CD4-positive, alpha-beta memory T cell (primary cell): ENCODE data around the gene KRT15. TPM values are rescaled to one million over a fixed set of nuclear protein-coding genes. Genes with fewer than 3 reads are reported as not detected.

Experiments used
- CTCF ChIA-PET: fragments of 350-600 bp; sonication (Branson Sonifier 250); formaldehyde crosslinking; loops from one replicate; lab custom pipeline; 2021; ENCODE audit warnings: inconsistent platforms; ENCODE audit not compliant: partially characterized antibody; lab: Charles Lee
- POLR2A ChIA-PET: fragments of 350-600 bp; sonication (Branson Sonifier 250); formaldehyde crosslinking; loops from one replicate; lab custom pipeline; 2021; ENCODE audit not compliant: partially characterized antibody; lab: Charles Lee
- DNase-seq, 5 donors: peaks; one replicate each; pipeline versions ENCODE4 v3.0.0 to v3.0.0-alpha.2; 2020 to 2022; ENCODE audit warnings: mixed read lengths in 1 of 5
- H3K27ac ChIP-seq: one replicate; pipeline ENCODE4 v1.7.0; 2013; ENCODE audit warnings: low read depth, low read length
- H3K27me3 ChIP-seq: 2 replicates; pipeline ENCODE4 v1.7.0; 2013; ENCODE audit warnings: mild to moderate bottlenecking, low read length, moderate library complexity; ENCODE audit not compliant: insufficient read depth
- H3K36me3 ChIP-seq: 2 replicates; pipeline ENCODE4 v1.7.0; 2013; ENCODE audit warnings: mild to moderate bottlenecking, low read length, moderate library complexity; ENCODE audit not compliant: insufficient read depth
- H3K4me1 ChIP-seq: 2 replicates; pipeline ENCODE4 v1.7.0; 2013; ENCODE audit warnings: mild to moderate bottlenecking, low read length, moderate library complexity; ENCODE audit not compliant: insufficient read depth
- H3K4me3 ChIP-seq, 2 donors: one replicate each; pipeline ENCODE4 v1.7.0; 2013; ENCODE audit warnings: low read length in 2 of 2, mild to moderate bottlenecking in 1 of 2
- H3K9me3 ChIP-seq, 2 donors: one replicate each; pipeline ENCODE4 v1.7.0; 2013; ENCODE audit warnings: low read length in 2 of 2, control low read depth in 1 of 2; ENCODE audit not compliant: control insufficient read depth in 1 of 2
- H3K27ac Mint-ChIP-seq, 7 donors: one replicate each; pipeline ENCODE4 v1.8.0; 2020 to 2021; ENCODE audit warnings: mixed read lengths in 7 of 7, mild to moderate bottlenecking in 6 of 7, inconsistent platforms in 3 of 7, moderate library complexity in 3 of 7
- H3K27me3 Mint-ChIP-seq, 2 donors: one replicate each; pipeline ENCODE4 v1.8.0; 2020 to 2021; ENCODE audit warnings: mixed read lengths in 2 of 2
- H3K36me3 Mint-ChIP-seq, 2 donors: one replicate each; pipeline ENCODE4 v1.8.0; 2020 to 2021; ENCODE audit warnings: mixed read lengths in 2 of 2, inconsistent platforms in 1 of 2, mild to moderate bottlenecking in 1 of 2
- H3K4me1 Mint-ChIP-seq, 4 donors: one replicate each; pipeline ENCODE4 v1.8.0; 2020 to 2021; ENCODE audit warnings: mixed read lengths in 4 of 4, mild to moderate bottlenecking in 1 of 4
- H3K4me3 Mint-ChIP-seq, 8 donors: one replicate each; pipeline ENCODE4 v1.8.0; 2020 to 2021; ENCODE audit warnings: mixed read lengths in 8 of 8, mild to moderate bottlenecking in 7 of 8, moderate library complexity in 6 of 8, inconsistent platforms in 3 of 8
- H3K9me3 Mint-ChIP-seq, 8 donors: one replicate each; pipeline ENCODE4 v1.8.0; 2020 to 2021; ENCODE audit warnings: mixed read lengths in 8 of 8, mild to moderate bottlenecking in 5 of 8, inconsistent platforms in 3 of 8, moderate library complexity in 1 of 8
- intact Hi-C: fragments of 100-400 bp; cut with micrococcal nuclease; formaldehyde crosslinking; loops from one replicate; pipeline ENCODE4 v1.15.1; 2023
- polyA plus RNA-seq, 2 donors: library from polyadenylated mRNA; unstranded; fragments of 300-500 nt; fragmentation: Illumina TruSeq; gene quantifications; one replicate each; pipeline ENCODE4 v1.2.3, GENCODE V29; 2021
- total RNA-seq, 2 experiments: library from RNA; stranded (reverse); gene quantifications; one replicate each; pipeline ENCODE4 v1.2.3, GENCODE V29; 2021

The KRT15 gene
- total and polyA plus RNA-seq, 4 experiments from 2014 or later, result not detected

DNA sequence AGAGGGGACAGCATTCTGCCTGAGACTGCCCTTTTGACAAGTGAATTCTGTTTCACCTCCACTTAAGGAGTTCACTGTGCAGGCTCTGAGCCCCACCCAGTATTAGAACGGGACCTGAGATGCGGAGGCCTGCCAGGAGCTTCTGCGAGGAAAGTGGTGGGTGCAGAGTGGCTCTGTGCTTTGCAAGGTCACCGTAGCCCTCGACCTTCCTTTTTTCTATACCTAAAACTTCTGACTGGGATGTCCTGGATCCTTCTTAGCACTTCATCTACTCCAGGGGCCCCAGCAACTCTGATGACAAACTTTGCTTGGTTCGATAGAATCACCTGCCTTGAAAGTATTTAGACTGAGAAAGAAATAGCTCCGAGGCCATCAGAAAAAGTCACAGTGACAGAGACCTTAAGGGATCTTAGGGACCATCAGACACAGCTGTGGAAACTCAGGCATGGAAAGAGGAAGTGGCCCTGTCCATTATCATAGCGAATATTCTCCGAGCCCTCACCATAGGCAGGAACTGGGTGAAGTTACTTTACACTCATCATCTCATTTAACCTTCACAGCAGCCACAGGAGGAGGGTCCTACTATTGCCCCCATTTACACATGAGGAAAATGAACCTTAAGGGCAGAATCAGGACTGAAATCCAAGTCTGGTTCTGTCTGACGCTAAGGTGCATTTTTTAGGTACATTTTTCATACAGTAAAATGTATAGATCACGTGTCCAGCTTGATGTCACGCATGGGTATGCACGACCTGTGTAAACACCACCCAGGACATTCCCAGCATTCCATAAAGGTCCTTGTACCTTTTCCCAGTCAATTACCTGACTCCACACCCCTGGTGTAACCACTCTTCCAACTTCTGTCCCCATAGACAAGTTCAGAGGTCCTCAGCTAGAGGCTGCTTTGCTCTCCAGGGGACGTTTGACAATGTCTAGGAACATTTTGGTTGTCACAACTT, 12.6 kb downstream of the KRT15 start:
- DNase-seq, result no peak
- H3K27ac Mint-ChIP-seq, result peak overlapping the region in 3 of 7 donors; percentile 13 to 48 (median 24)
- POLR2A ChIA-PET, result no interaction called here

DNA sequence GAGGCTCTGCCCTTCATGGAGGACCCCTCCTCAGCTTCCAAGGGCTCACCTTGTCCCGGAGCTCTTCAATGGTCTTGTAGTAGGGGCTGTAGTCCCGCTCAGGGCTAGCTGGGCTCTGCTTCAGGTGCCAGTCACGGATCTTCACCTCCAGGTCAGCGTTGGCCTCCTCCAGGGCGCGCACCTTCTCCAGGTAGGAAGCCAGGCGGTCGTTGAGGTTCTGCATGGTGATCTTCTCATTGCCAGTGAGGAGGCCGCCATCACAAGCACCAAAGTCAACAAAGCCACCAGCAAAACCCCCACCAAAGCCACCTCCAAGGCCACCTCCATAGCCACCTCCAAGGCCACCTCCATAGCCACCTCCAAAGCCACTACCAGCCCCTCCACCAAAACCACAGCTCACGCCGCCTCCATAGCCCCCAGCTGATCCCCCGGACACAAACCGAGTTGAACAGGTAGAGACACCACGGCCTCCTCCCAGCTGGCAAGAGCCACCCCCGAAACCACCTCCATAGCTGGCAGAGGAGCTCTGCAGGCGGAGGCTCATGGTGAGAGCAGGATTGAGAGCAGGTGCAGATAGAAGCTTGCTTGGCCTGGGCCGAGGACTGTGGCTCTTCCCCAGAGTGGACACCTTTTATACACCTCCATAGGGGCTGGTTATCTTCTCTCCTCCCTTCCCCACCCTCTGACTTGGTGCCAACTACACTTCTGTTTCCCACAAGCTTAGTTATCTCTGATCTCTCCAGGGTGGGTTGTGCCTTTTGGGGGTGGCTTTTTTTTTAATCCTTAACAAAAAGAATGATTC, 13.5 kb downstream of the KRT15 start, which contains the start of gene KRT13:
Gene KRT13, minus strand, starts transcription at position 606 of the 802 bp plus-strand sequence. Its CDS starts 62 bp downstream, at position 544.
- intact Hi-C loops, result no loop called here
- DNase-seq, result no peak
- no peaks in the 10 kb centered on the region for H3K9me3 ChIP-seq
- no peaks in the 10 kb centered on the region for H3K27me3 Mint-ChIP-seq
- ChIA-PET CTCF (interaction anchor here (1.7 kb wide), 1 partner anchor 44 kb away, joined by 6 read pairs; no protein-coding TSS in a partner anchor), POLR2A (no interaction called here)
- H3K27ac ChIP-seq, result no peak within 1 kb of the TSS
- peak within 1 kb of the TSS in 1 of 7 donors; percentile 48 for H3K27ac Mint-ChIP-seq
- H3K4me3 Mint-ChIP-seq, result no peak within 1 kb of the TSS
- no peaks in the 10 kb centered on the region for H3K27me3 ChIP-seq
- H3K4me1 Mint-ChIP-seq, result peaks cover 0 to 1% (median 0%) of the 10 kb centered on the region in 4 donors
- H3K36me3 ChIP-seq, result no peaks in the 10 kb centered on the region
- H3K4me3 ChIP-seq, result no peak within 1 kb of the TSS
- H3K36me3 Mint-ChIP-seq, result no peaks in the 10 kb centered on the region
- no peaks in the 10 kb centered on the region for H3K9me3 Mint-ChIP-seq
- no peaks in the 10 kb centered on the region for H3K4me1 ChIP-seq

More for the DNA sequence above, 12.6 kb downstream of the KRT15 start:
- H3K4me1 Mint-ChIP-seq, result no peaks in the 10 kb centered on the region
- H3K9me3 Mint-ChIP-seq, result no peaks in the 10 kb centered on the region
- intact Hi-C loops, result no loop called here
- no peak overlapping the region for H3K27ac ChIP-seq
- H3K4me1 ChIP-seq, result no peaks in the 10 kb centered on the region
- no peaks in the 10 kb centered on the region for H3K27me3 ChIP-seq
- H3K4me3 ChIP-seq, result no peak overlapping the region
- no peak overlapping the region for H3K4me3 Mint-ChIP-seq
- no peaks in the 10 kb centered on the region for H3K36me3 Mint-ChIP-seq
- CTCF ChIA-PET, result interaction anchor here (1.7 kb wide), 1 partner anchor 43 kb away, joined by 6 read pairs; no protein-coding TSS in a partner anchor
- H3K27me3 Mint-ChIP-seq, result no peaks in the 10 kb centered on the region
- no peaks in the 10 kb centered on the region for H3K36me3 ChIP-seq
- H3K9me3 ChIP-seq, result no peaks in the 10 kb centered on the region

DNA sequence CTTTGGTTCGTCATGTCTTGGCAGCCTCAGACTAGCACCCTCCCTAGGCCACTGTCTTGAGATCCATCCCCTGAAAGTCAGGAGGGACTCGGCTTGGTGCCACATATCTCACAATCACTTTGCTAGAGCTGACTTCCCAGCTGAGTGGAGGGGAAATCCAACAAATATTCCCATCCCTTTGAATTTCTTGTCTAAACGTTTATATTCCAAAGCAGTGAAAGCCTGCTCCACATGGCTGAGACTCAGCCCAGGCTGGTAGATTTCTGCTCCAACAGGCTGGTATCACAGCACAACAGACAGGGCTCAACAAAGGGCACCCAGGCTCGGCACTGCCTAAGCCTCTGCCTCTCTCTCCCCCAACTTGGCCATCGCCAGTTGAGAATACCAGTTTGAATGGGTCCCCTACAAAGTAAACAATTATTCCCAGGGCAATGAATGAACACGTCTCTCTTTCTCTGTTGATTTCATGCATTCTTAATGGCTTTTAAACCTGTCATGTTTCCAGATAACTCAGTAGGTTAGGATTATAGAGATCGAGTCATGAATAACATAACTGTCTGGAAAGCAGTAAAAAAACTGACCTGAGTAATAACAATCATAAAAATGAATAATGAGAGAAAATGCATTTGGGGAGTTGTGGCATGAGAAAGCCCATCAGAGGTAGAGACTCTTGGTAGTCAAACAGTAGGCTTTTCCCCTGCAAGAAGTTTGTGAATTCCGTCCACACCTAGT, 14.3 kb downstream of the KRT15 start:
- H3K27ac ChIP-seq, result no peak overlapping the region
- H3K4me3 ChIP-seq, result no peak overlapping the region
- ChIA-PET POLR2A (no interaction called here), CTCF (no interaction called here)
- H3K36me3 ChIP-seq, result no peaks in the 10 kb centered on the region
- no peaks in the 10 kb centered on the region for H3K4me1 ChIP-seq
- Mint-ChIP-seq H3K36me3 (no peaks in the 10 kb centered on the region), H3K4me1 (peaks cover 0 to 1% (median 0%) of the 10 kb centered on the region in 4 donors), H3K27me3 (no peaks in the 10 kb centered on the region), H3K27ac (no peak overlapping the region), H3K9me3 (no peaks in the 10 kb centered on the region), H3K4me3 (no peak overlapping the region)
- H3K9me3 ChIP-seq, result no peaks in the 10 kb centered on the region
- H3K27me3 ChIP-seq, result no peaks in the 10 kb centered on the region
- DNase-seq, result no peak
- intact Hi-C loops, result no loop called here

DNA sequence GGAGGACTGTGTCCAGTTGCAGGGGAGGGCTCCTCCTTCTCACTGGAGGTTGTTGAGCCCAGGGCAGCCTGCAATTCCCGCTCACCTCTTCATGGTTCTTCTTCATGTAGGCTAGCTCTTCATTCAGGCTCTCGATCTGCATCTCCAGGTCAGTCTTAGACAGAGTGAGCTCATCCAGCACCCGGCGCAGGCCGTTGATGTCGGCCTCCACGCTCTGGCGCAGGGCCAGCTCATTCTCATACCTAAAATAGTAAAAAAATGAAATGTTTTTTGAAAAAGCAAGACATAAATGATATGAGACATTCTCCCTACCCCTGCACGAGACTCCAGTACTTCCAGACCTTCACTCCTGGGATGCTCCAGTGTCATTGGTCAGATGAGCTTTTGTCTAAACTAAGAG, 15.5 kb downstream of the KRT15 start:
- CTCF ChIA-PET, result no interaction called here
- Histone ChIP-seq H3K9me3 (no peaks in the 10 kb centered on the region), H3K27me3 (no peaks in the 10 kb centered on the region), H3K36me3 (no peaks in the 10 kb centered on the region), H3K4me1 (no peaks in the 10 kb centered on the region), H3K4me3 (no peak overlapping the region), H3K27ac (no peak overlapping the region)
- POLR2A ChIA-PET, result no interaction called here
- H3K4me1 Mint-ChIP-seq, result peaks cover 0 to 7% (median 2%) of the 10 kb centered on the region in 4 donors
- H3K9me3 Mint-ChIP-seq, result no peaks in the 10 kb centered on the region
- intact Hi-C loops, result no loop called here
- H3K27me3 Mint-ChIP-seq, result no peaks in the 10 kb centered on the region
- no peak for DNase-seq
- no peak overlapping the region for H3K4me3 Mint-ChIP-seq
- H3K36me3 Mint-ChIP-seq, result no peaks in the 10 kb centered on the region
- peak overlapping the region in 1 of 7 donors; percentile 76 for H3K27ac Mint-ChIP-seq

DNA sequence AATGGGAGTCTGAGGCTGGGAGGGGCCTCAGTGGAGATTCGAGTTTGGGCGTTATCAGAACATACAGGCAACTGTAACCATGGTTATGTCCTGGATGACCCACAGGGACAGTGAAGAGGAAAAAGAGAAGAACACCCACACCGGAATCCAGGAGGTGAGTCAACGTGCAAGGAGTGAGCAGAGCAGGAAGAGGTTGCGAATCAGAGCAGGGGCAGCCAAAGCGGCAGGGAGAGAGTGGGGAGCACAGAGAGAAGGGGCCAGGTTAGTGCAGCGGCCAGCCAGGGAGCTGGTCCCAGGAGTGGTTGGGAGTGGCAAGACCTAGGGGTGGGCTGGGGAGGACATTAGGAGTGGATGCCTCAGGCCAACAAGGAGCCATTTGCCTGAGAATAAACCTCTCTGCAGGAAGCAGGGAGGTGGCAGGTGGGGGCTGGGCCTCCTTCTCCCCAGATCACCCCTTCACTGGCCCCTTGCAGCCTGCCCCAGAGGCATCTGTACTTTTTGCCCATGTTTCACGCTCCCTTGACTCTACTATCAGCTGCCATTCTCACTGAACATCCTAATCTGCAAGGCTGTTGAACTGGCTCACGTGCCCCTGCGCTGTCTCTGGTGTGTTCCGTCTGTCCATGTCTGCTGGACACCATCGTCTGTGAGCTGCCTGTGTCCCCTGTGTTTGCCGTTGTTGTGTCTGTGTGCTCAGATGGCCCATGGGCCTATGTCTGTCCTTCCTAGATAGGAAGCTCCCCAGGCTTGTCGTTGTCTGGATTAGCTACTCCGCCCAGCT, 18.4 kb downstream of the KRT15 start:
- Mint-ChIP-seq H3K36me3 (no peaks in the 10 kb centered on the region), H3K27ac (peak overlapping the region in 4 of 7 donors; percentile 8 to 67 (median 28)), H3K4me3 (no peak overlapping the region), H3K4me1 (peaks cover 4 to 23% (median 11%) of the 10 kb centered on the region in 4 donors), H3K27me3 (no peaks in the 10 kb centered on the region), H3K9me3 (no peaks in the 10 kb centered on the region)
- no peak for DNase-seq
- no peak overlapping the region for H3K4me3 ChIP-seq
- peaks cover 11% of the 10 kb centered on the region for H3K4me1 ChIP-seq
- no peak overlapping the region for H3K27ac ChIP-seq
- POLR2A ChIA-PET, result no interaction called here
- H3K9me3 ChIP-seq, result no peaks in the 10 kb centered on the region
- CTCF ChIA-PET, result interaction anchor here (0.6 kb wide), 1 partner anchor 593 kb away, joined by 3 read pairs; no protein-coding TSS in a partner anchor
- no peaks in the 10 kb centered on the region for H3K27me3 ChIP-seq
- intact Hi-C loops, result no loop called here
- no peaks in the 10 kb centered on the region for H3K36me3 ChIP-seq

DNA sequence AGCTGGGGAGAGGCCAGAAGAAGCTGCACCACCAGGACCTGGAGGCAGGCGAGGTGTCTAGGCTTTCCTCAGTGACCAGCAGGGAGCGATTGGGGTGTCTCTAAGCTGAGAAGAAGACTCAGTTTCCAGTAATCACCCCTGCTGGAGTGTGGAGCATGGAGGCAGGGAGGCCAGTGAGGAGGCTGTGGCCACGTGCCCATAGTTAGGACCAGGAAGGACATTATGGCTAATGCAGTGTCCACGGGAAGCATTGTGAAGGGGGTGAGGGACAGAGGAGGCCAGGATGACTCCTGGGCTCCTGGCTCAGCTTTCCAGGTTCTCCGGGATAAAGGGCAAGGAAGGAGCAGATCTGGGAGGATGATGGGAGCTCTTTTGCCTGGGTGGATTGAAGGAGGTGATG, 19.0 kb downstream of the KRT15 start:
- CTCF ChIA-PET, result no interaction called here
- intact Hi-C loops, result loop anchor here (5.0 kb wide), 1 partner anchor 177 kb away; no protein-coding TSS in a partner anchor
- Mint-ChIP-seq H3K36me3 (no peaks in the 10 kb centered on the region), H3K27me3 (no peaks in the 10 kb centered on the region), H3K4me3 (no peak overlapping the region), H3K4me1 (peaks cover 4 to 23% (median 11%) of the 10 kb centered on the region in 4 donors), H3K27ac (peak overlapping the region in 3 of 7 donors; percentile 7 to 61 (median 44)), H3K9me3 (no peaks in the 10 kb centered on the region)
- Histone ChIP-seq H3K4me1 (peaks cover 11% of the 10 kb centered on the region), H3K27ac (no peak overlapping the region), H3K36me3 (no peaks in the 10 kb centered on the region), H3K9me3 (no peaks in the 10 kb centered on the region), H3K4me3 (no peak overlapping the region), H3K27me3 (no peaks in the 10 kb centered on the region)
- peak in 1 of 5 donors; percentile 15 for DNase-seq
- POLR2A ChIA-PET, result no interaction called here
